Measurements from ENCODE around the gene EIF2B5.

Gene EIF2B5

GRCh38 chr3:184171562-184171961 lies 36.4 kb downstream of the EIF2B5 start:
- H3K27ac ChIP-seq (ENCODE audit: insufficient read depth, low read depth, low read length, poor library complexity, severe bottlenecking) = no peak overlapping the region
- H3K4me3 ChIP-seq (ENCODE audit: insufficient read depth, low read depth, low read length) = no peak overlapping the region
- no peaks in the 10 kb centered on the region for H3K27me3 ChIP-seq (ENCODE audit: control insufficient read depth, insufficient read depth, low read length, poor library complexity, severe bottlenecking)
- 86 to 89% methylated on average over 9 of the region's 9 CpGs for WGBS, 2 experiments
- H3K9me3 ChIP-seq (ENCODE audit: control insufficient read depth, low read length) = no peaks in the 10 kb centered on the region
- H3K36me3 ChIP-seq (ENCODE audit: control insufficient read depth, insufficient read depth, low read length) = peaks cover 29% of the 10 kb centered on the region
- peaks cover 5% of the 10 kb centered on the region for H3K4me1 ChIP-seq (ENCODE audit: control insufficient read depth, insufficient read depth, low read length)

- Histone ChIP-seq H3K4me1 (ENCODE audit: control insufficient read depth, insufficient read depth, low read length) (peaks cover 14% of the 10 kb centered on the region), H3K36me3 (ENCODE audit: control insufficient read depth, insufficient read depth, low read length) (peaks cover 26% of the 10 kb centered on the region), H3K27me3 (ENCODE audit: control insufficient read depth, insufficient read depth, low read length, poor library complexity, severe bottlenecking) (no peaks in the 10 kb centered on the region), H3K27ac (ENCODE audit: insufficient read depth, low read depth, low read length, poor library complexity, severe bottlenecking) (no peak overlapping the region), H3K9me3 (ENCODE audit: control insufficient read depth, low read length) (no peaks in the 10 kb centered on the region), H3K4me3 (ENCODE audit: insufficient read depth, low read depth, low read length) (no peak overlapping the region)
- 93 to 95% methylated on average over 5 of the region's 5 CpGs for WGBS, 2 experiments
Observed at GRCh38 chr3:184172681-184173373, 37.7 kb downstream of the EIF2B5 start.

GRCh38 chr3:184173374-184173722 lies 38.2 kb downstream of the EIF2B5 start:
- Histone ChIP-seq H3K4me1 (ENCODE audit: control insufficient read depth, insufficient read depth, low read length) (peaks cover 20% of the 10 kb centered on the region), H3K4me3 (ENCODE audit: insufficient read depth, low read depth, low read length) (no peak overlapping the region), H3K36me3 (ENCODE audit: control insufficient read depth, insufficient read depth, low read length) (peaks cover 24% of the 10 kb centered on the region), H3K27me3 (ENCODE audit: control insufficient read depth, insufficient read depth, low read length, poor library complexity, severe bottlenecking) (no peaks in the 10 kb centered on the region), H3K27ac (ENCODE audit: insufficient read depth, low read depth, low read length, poor library complexity, severe bottlenecking) (no peak overlapping the region), H3K9me3 (ENCODE audit: control insufficient read depth, low read length) (no peaks in the 10 kb centered on the region)
- 100% methylated on average over 2 of the region's 2 CpGs; no CpG with 5 or more reads in 1 of the 2 experiments for WGBS, 2 experiments

GRCh38 chr3:184174284-184174645 lies 39.1 kb downstream of the EIF2B5 start:
- H3K4me1 ChIP-seq (ENCODE audit: control insufficient read depth, insufficient read depth, low read length) = peaks cover 20% of the 10 kb centered on the region
- H3K36me3 ChIP-seq (ENCODE audit: control insufficient read depth, insufficient read depth, low read length) = peaks cover 28% of the 10 kb centered on the region
- WGBS, 2 experiments = 25 to 29% methylated on average over 3 to 4 of the region's 4 CpGs
- no peaks in the 10 kb centered on the region for H3K27me3 ChIP-seq (ENCODE audit: control insufficient read depth, insufficient read depth, low read length, poor library complexity, severe bottlenecking)
- H3K9me3 ChIP-seq (ENCODE audit: control insufficient read depth, low read length) = no peaks in the 10 kb centered on the region
- peak overlapping the region; percentile 48 for H3K27ac ChIP-seq (ENCODE audit: insufficient read depth, low read depth, low read length, poor library complexity, severe bottlenecking)
- H3K4me3 ChIP-seq (ENCODE audit: insufficient read depth, low read depth, low read length) = no peak overlapping the region

GRCh38 chr3:184174646-184175492 lies 39.7 kb downstream of the EIF2B5 start, which contains the start of gene AP2M1:
Gene AP2M1 (plus strand): TSS chr3:184174855. CDS start chr3:184176994, 2,139 bp downstream.
- whole genome bisulfite sequencing, 2 experiments = 0% methylated on average over 73 of the region's 73 CpGs

GRCh38 chr3:184175506-184175905 lies 40.3 kb downstream of the EIF2B5 start:
- Histone ChIP-seq H3K27ac (ENCODE audit: insufficient read depth, low read depth, low read length, poor library complexity, severe bottlenecking) (peak overlapping the region; percentile 93), H3K36me3 (ENCODE audit: control insufficient read depth, insufficient read depth, low read length) (peaks cover 35% of the 10 kb centered on the region), H3K27me3 (ENCODE audit: control insufficient read depth, insufficient read depth, low read length, poor library complexity, severe bottlenecking) (no peaks in the 10 kb centered on the region), H3K4me3 (ENCODE audit: insufficient read depth, low read depth, low read length) (peak overlapping the region; percentile 98), H3K4me1 (ENCODE audit: control insufficient read depth, insufficient read depth, low read length) (peaks cover 20% of the 10 kb centered on the region), H3K9me3 (ENCODE audit: control insufficient read depth, low read length) (no peaks in the 10 kb centered on the region)
- WGBS, 2 experiments = 5 to 11% methylated on average over 8 of the region's 8 CpGs

More at GRCh38 chr3:184174646-184175492, 39.7 kb downstream of the EIF2B5 start, which contains the start of gene AP2M1:
- Histone ChIP-seq H3K27ac (ENCODE audit: insufficient read depth, low read depth, low read length, poor library complexity, severe bottlenecking) (peak within 1 kb of the TSS; percentile 93), H3K4me3 (ENCODE audit: insufficient read depth, low read depth, low read length) (peak within 1 kb of the TSS; percentile 98), H3K27me3 (ENCODE audit: control insufficient read depth, insufficient read depth, low read length, poor library complexity, severe bottlenecking) (no peaks in the 10 kb centered on the region), H3K36me3 (ENCODE audit: control insufficient read depth, insufficient read depth, low read length) (peaks cover 29% of the 10 kb centered on the region), H3K4me1 (ENCODE audit: control insufficient read depth, insufficient read depth, low read length) (peaks cover 20% of the 10 kb centered on the region), H3K9me3 (ENCODE audit: control insufficient read depth, low read length) (no peaks in the 10 kb centered on the region)

- Histone ChIP-seq H3K9me3 (ENCODE audit: control insufficient read depth, low read length) (no peaks in the 10 kb centered on the region), H3K36me3 (ENCODE audit: control insufficient read depth, insufficient read depth, low read length) (peaks cover 39% of the 10 kb centered on the region), H3K27ac (ENCODE audit: insufficient read depth, low read depth, low read length, poor library complexity, severe bottlenecking) (peak overlapping the region; percentile 93), H3K4me3 (ENCODE audit: insufficient read depth, low read depth, low read length) (peak overlapping the region; percentile 98), H3K27me3 (ENCODE audit: control insufficient read depth, insufficient read depth, low read length, poor library complexity, severe bottlenecking) (no peaks in the 10 kb centered on the region), H3K4me1 (ENCODE audit: control insufficient read depth, insufficient read depth, low read length) (peaks cover 20% of the 10 kb centered on the region)
- WGBS, 2 experiments = 5 to 16% methylated on average over 2 to 3 of the region's 3 CpGs
Observed at GRCh38 chr3:184175981-184176376, 40.8 kb downstream of the EIF2B5 start.

- WGBS, 2 experiments = 15 to 16% methylated on average over 19 of the region's 19 CpGs
- no peaks in the 10 kb centered on the region for H3K27me3 ChIP-seq (ENCODE audit: control insufficient read depth, insufficient read depth, low read length, poor library complexity, severe bottlenecking)
- H3K9me3 ChIP-seq (ENCODE audit: control insufficient read depth, low read length) = no peaks in the 10 kb centered on the region
- H3K4me3 ChIP-seq (ENCODE audit: insufficient read depth, low read depth, low read length) = peak overlapping the region; percentile 98
- H3K4me1 ChIP-seq (ENCODE audit: control insufficient read depth, insufficient read depth, low read length) = peaks cover 20% of the 10 kb centered on the region
- peak overlapping the region; percentile 93 for H3K27ac ChIP-seq (ENCODE audit: insufficient read depth, low read depth, low read length, poor library complexity, severe bottlenecking)
- peaks cover 40% of the 10 kb centered on the region for H3K36me3 ChIP-seq (ENCODE audit: control insufficient read depth, insufficient read depth, low read length)
Observed at GRCh38 chr3:184176377-184177330, 41.5 kb downstream of the EIF2B5 start.

- Histone ChIP-seq H3K9me3 (ENCODE audit: control insufficient read depth, low read length) (no peaks in the 10 kb centered on the region), H3K27ac (ENCODE audit: insufficient read depth, low read depth, low read length, poor library complexity, severe bottlenecking) (peak overlapping the region; percentile 93), H3K27me3 (ENCODE audit: control insufficient read depth, insufficient read depth, low read length, poor library complexity, severe bottlenecking) (no peaks in the 10 kb centered on the region), H3K4me1 (ENCODE audit: control insufficient read depth, insufficient read depth, low read length) (peaks cover 20% of the 10 kb centered on the region), H3K36me3 (ENCODE audit: control insufficient read depth, insufficient read depth, low read length) (peaks cover 44% of the 10 kb centered on the region), H3K4me3 (ENCODE audit: insufficient read depth, low read depth, low read length) (peak overlapping the region; percentile 98)
- WGBS, 2 experiments = 26 to 32% methylated on average over 4 of the region's 4 CpGs
Observed at GRCh38 chr3:184177331-184177731, 42.2 kb downstream of the EIF2B5 start.
